HG03354 (cell line): ENCODE results near the gene TACC2.
"Not testable (repeated sequence)": the region's sequence is repeated elsewhere in the genome, so short reads cannot be mapped to it uniquely, and the experiment has no call there.

Experiments used
- ATAC-seq: cut with Tn5 transposase; IDR thresholded peaks from one replicate; pipeline ENCODE4 v1.9.1; 2021; ENCODE audit warnings: mild to moderate bottlenecking; ENCODE audit not compliant: unreplicated experiment, poor library complexity, severe bottlenecking

Gene TACC2

GRCh38 chr10:122054048-122055025 is 65.4 kb downstream of the TACC2 start:
- ATAC-seq = no peak

GRCh38 chr10:122055252-122055651 is 66.3 kb downstream of the TACC2 start:
- no peak for ATAC-seq

- ATAC-seq = no peak
These were observed 67.6 kb downstream of the TACC2 start for GRCh38 chr10:122056431-122057094.

GRCh38 chr10:122057841-122058413 is 69.0 kb downstream of the TACC2 start:
- ATAC-seq = no peak

- ATAC-seq = no peak
These were observed 71.3 kb downstream of the TACC2 start for GRCh38 chr10:122060250-122060649.

GRCh38 chr10:122062831-122063674 is 74.1 kb downstream of the TACC2 start:
- no peak for ATAC-seq

GRCh38 chr10:122066337-122066939 is 77.5 kb downstream of the TACC2 start:
- ATAC-seq = not testable (repeated sequence)

- no peak for ATAC-seq
These were observed 79.9 kb downstream of the TACC2 start for GRCh38 chr10:122068844-122069243.

GRCh38 chr10:122072491-122072890 is 83.5 kb downstream of the TACC2 start:
- no peak for ATAC-seq

GRCh38 chr10:122073508-122073907 is 84.5 kb downstream of the TACC2 start:
- no peak for ATAC-seq

- ATAC-seq = no peak
These were observed 86.2 kb downstream of the TACC2 start for GRCh38 chr10:122075171-122075570.

- not testable (repeated sequence) for ATAC-seq
These were observed 86.9 kb downstream of the TACC2 start for GRCh38 chr10:122075876-122076275.

GRCh38 chr10:122077311-122077875 is 88.4 kb downstream of the TACC2 start:
- ATAC-seq = no peak

- ATAC-seq = no peak
These were observed 89.4 kb downstream of the TACC2 start for GRCh38 chr10:122078326-122078725.

GRCh38 chr10:122078965-122079795 is 90.2 kb downstream of the TACC2 start:
- ATAC-seq = no peak

GRCh38 chr10:122082616-122083477 is 93.9 kb downstream of the TACC2 start:
- no peak for ATAC-seq

GRCh38 chr10:122083478-122084025 is 94.6 kb downstream of the TACC2 start:
- ATAC-seq = no peak
